ENCODE results near the gene TMOD4.

TMOD4 gene

GRCh38 chr1:151164732-151165280 lies 11.0 kb downstream of the TMOD4 start:
- peak overlapping the region; percentile 100 for H3K4me3 ChIP-seq (ENCODE audit: low read length)
- TF ChIP-seq, protein P1, sequence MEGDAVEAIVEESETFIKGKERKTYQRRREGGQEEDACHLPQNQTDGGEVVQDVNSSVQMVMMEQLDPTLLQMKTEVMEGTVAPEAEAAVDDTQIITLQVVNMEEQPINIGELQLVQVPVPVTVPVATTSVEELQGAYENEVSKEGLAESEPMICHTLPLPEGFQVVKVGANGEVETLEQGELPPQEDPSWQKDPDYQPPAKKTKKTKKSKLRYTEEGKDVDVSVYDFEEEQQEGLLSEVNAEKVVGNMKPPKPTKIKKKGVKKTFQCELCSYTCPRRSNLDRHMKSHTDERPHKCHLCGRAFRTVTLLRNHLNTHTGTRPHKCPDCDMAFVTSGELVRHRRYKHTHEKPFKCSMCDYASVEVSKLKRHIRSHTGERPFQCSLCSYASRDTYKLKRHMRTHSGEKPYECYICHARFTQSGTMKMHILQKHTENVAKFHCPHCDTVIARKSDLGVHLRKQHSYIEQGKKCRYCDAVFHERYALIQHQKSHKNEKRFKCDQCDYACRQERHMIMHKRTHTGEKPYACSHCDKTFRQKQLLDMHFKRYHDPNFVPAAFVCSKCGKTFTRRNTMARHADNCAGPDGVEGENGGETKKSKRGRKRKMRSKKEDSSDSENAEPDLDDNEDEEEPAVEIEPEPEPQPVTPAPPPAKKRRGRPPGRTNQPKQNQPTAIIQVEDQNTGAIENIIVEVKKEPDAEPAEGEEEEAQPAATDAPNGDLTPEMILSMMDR (IDR thresholded peaks at IDR 0.05; ENCODE audit: insufficient read depth, low read depth, low read length, missing control alignments): no peak
- no peak for DNase-seq (ENCODE audit: low read depth)

GRCh38 chr1:151159373-151159772 lies 16.4 kb downstream of the TMOD4 start:
- TF ChIP-seq, protein P1 (IDR thresholded peaks at IDR 0.05; ENCODE audit: insufficient read depth, low read depth, low read length, missing control alignments): no peak
- DNase-seq (ENCODE audit: low read depth): no peak
- H3K4me3 ChIP-seq (ENCODE audit: low read length): no peak overlapping the region

GRCh38 chr1:151158751-151159251 lies 17.0 kb downstream of the TMOD4 start:
- no peak for DNase-seq (ENCODE audit: low read depth)
- H3K4me3 ChIP-seq (ENCODE audit: low read length): no peak overlapping the region
- TF ChIP-seq, protein P1 (IDR thresholded peaks at IDR 0.05; ENCODE audit: insufficient read depth, low read depth, low read length, missing control alignments): no peak

DNA sequence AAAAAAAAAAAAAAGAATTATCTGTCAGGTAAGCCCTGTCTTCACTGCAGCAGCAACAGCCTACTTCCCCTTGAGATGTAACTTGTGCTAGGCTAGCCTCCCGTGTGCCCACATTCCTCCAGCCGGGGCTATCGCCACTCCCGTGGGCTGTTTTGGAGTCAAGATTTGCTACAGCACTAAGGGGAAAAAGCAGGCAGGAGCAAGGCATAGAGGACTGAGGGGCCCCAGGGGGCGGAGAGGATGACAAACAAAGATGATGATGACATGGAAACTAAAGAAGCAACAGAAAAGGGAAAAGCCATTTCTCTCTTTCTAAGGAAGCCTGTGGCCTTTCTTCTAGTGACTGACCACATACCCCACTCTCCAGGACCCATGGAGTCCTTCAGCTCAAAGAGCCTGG lies 17.5 kb downstream of the TMOD4 start:
- TF ChIP-seq, protein P1 (IDR thresholded peaks at IDR 0.05; ENCODE audit: insufficient read depth, low read depth, low read length, missing control alignments): no peak
- H3K4me3 ChIP-seq (ENCODE audit: low read length): no peak overlapping the region
- DNase-seq (ENCODE audit: low read depth): no peak

DNA sequence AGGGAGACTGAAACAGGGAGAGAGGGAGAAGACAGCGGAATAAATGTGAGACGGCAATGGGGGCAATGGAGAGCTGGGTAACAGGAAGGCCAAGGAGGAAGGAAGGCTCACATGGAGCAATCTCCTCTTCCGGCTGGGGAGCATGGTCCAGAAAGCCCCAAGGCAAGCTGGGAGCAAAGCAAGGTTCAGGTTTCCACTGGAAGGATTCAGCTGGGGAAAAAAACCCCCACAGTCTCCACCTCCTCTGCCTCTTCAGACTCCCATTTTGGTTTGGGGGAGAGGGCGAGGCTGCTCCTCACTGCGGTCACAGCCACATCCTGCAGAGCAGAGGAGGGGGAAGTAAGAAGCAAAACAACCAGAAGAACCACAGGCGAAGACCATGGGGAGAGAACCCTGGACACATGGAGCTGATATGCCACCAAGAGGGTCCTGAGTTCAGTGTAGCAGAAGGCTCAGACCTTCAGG lies 18.7 kb downstream of the TMOD4 start:
- no peak for DNase-seq (ENCODE audit: low read depth)
- H3K4me3 ChIP-seq (ENCODE audit: low read length): no peak overlapping the region
- TF ChIP-seq, protein P1 (IDR thresholded peaks at IDR 0.05; ENCODE audit: insufficient read depth, low read depth, low read length, missing control alignments): no peak

DNA sequence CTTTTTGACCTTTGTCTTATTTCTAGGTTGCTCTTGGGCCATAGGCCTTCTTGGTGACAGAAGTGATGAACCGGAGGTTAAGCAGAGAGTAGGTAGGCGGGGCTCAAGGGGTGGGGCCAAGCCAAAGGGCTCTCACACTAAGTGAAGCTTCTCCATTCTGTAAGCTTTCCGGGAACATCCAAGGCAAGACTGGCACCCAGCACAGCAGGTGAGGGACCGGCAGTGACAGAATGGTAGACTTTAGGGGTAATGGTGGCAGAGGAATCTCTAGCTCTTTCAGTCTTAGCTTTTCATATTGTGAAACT lies 19.3 kb downstream of the TMOD4 start, which contains the start of gene TNFAIP8L2:
TNFAIP8L2 (plus strand) TSS at position 135 of the 305 bp plus-strand sequence. CDS start 2,049 bp downstream, outside the sequence.
- TF ChIP-seq, protein P1 (IDR thresholded peaks at IDR 0.05; ENCODE audit: insufficient read depth, low read depth, low read length, missing control alignments): no peak
- DNase-seq (ENCODE audit: low read depth): peak; percentile 24
- H3K4me3 ChIP-seq (ENCODE audit: low read length): no peak within 1 kb of the TSS

GRCh38 chr1:151147665-151148064 lies 28.1 kb downstream of the TMOD4 start:
- TF ChIP-seq, protein P1 (IDR thresholded peaks at IDR 0.05; ENCODE audit: insufficient read depth, low read depth, low read length, missing control alignments): no peak
- no peak overlapping the region for H3K4me3 ChIP-seq (ENCODE audit: low read length)
- no peak for DNase-seq (ENCODE audit: low read depth)

Data from epithelial cell of esophagus (primary cell).